Breast epithelium (tissue), 3 donors: ENCODE measurements around the gene EFL1.

Experiments used
- POLR2A ChIP-seq: fragments of 450-650 bp; IDR thresholded peaks from one replicate; pipeline ENCODE4 v1.6.1; 2016; ENCODE audit warnings: antibody characterized with exemption, mild to moderate bottlenecking, moderate library complexity
- POLR2AphosphoS5 ChIP-seq, 3 donors: sonication (generic); formaldehyde crosslinking; IDR thresholded peaks; one replicate each; pipeline ENCODE4 v1.6.1; 2017; ENCODE audit warnings: antibody characterized with exemption in 3 of 3
- TF ChIP-seq, protein P1 (sequence below), 3 donors: fragments of 450-650 bp; IDR thresholded peaks; one replicate each; pipeline ENCODE4 v1.5.1; 2016 to 2017; ENCODE audit warnings: antibody characterized with exemption in 3 of 3, mild to moderate bottlenecking in 3 of 3, moderate library complexity in 3 of 3

DNA sequence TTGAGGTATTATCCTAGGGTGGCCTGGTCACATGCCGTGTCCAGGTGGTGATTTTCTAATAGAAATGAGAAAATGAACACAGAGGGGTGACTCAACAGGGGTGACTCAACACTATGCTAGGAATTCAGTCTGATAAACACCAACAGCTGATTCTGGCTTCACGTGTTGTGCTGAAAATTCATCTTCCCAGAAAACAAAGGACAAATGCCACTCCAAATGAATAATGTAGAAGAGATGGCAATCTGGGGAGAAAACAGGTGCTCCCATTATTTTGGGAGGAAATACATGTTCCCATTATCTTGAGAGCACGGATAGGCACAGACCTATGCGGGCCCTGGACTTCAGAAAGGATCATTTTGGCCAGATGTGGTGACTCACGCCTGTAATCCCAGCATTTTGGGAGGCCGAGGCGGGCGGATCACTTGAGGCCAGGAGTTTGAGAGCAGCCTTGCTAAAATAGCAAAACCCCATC lies 115.5 kb downstream of the EFL1 start:
- TF ChIP-seq, protein P1, sequence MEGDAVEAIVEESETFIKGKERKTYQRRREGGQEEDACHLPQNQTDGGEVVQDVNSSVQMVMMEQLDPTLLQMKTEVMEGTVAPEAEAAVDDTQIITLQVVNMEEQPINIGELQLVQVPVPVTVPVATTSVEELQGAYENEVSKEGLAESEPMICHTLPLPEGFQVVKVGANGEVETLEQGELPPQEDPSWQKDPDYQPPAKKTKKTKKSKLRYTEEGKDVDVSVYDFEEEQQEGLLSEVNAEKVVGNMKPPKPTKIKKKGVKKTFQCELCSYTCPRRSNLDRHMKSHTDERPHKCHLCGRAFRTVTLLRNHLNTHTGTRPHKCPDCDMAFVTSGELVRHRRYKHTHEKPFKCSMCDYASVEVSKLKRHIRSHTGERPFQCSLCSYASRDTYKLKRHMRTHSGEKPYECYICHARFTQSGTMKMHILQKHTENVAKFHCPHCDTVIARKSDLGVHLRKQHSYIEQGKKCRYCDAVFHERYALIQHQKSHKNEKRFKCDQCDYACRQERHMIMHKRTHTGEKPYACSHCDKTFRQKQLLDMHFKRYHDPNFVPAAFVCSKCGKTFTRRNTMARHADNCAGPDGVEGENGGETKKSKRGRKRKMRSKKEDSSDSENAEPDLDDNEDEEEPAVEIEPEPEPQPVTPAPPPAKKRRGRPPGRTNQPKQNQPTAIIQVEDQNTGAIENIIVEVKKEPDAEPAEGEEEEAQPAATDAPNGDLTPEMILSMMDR (IDR thresholded peaks at IDR 0.05), result no peak
- no peak for TF ChIP-seq POLR2A
- TF ChIP-seq POLR2AphosphoS5 (IDR thresholded peaks at IDR 0.05), result no peak
